Esophagus squamous epithelium (tissue), 4 donors: ENCODE results near the gene GIPC2.

Experiments used
- CTCF ChIP-seq, 6 experiments: fragments of 450-650 bp in 4 of 6; fragments of 200-600 bp in 2 of 6; sonication (generic) in 2 of 6; IDR thresholded peaks; one replicate each; pipeline ENCODE4 v1.5.1; 2016 to 2019; ENCODE audit warnings: antibody characterized with exemption in 6 of 6, mild to moderate bottlenecking in 4 of 6, moderate library complexity in 4 of 6
- POLR2A ChIP-seq, 4 donors: fragments of 450-650 bp; IDR thresholded peaks; one replicate each; pipeline ENCODE4 v1.6.1; 2017; ENCODE audit warnings: antibody characterized with exemption in 4 of 4, mild to moderate bottlenecking in 4 of 4, moderate library complexity in 3 of 4

GRCh38 chr1:78032996-78033796 lies 12.6 kb upstream of the GIPC2 start:
- no peak for TF ChIP-seq POLR2A (IDR thresholded peaks at IDR 0.05)
- TF ChIP-seq CTCF (IDR thresholded peaks at IDR 0.05) = no peak
